ENCODE data around the gene LAPTM5.
"Not testable (repeated sequence)": the region's sequence is repeated elsewhere in the genome, so short reads cannot be mapped to it uniquely, and the experiment has no call there.

The LAPTM5 gene

GRCh38 chr1:30757352-30758120 lies at the start of gene LAPTM5:
Gene LAPTM5 (minus strand): TSS chr1:30757774. CDS start chr1:30757745, 29 bp downstream.
- peak; percentile 53 for DNase-seq

- no peak for DNase-seq
These were observed 49.1 kb upstream of the LAPTM5 start for GRCh38 chr1:30806381-30807317.

GRCh38 chr1:30805304-30806003 lies 47.9 kb upstream of the LAPTM5 start:
- no peak for DNase-seq

- no peak for DNase-seq
These were observed 47.2 kb upstream of the LAPTM5 start for GRCh38 chr1:30804822-30805221.

- DNase-seq, result no peak
These were observed 46.8 kb upstream of the LAPTM5 start for GRCh38 chr1:30804352-30804751.

GRCh38 chr1:30803562-30803961 lies 46.0 kb upstream of the LAPTM5 start:
- no peak for DNase-seq

- DNase-seq, result peak; percentile 43
These were observed 44.2 kb upstream of the LAPTM5 start for GRCh38 chr1:30801771-30802198.

- no peak for DNase-seq
These were observed 41.6 kb upstream of the LAPTM5 start for GRCh38 chr1:30799233-30799511.

- DNase-seq, result no peak
These were observed 41.0 kb upstream of the LAPTM5 start for GRCh38 chr1:30798389-30799232.

- no peak for DNase-seq
These were observed 37.5 kb upstream of the LAPTM5 start for GRCh38 chr1:30795026-30795425.

- DNase-seq, result no peak
These were observed 36.7 kb upstream of the LAPTM5 start for GRCh38 chr1:30794260-30794659.

- no peak for DNase-seq
These were observed 35.6 kb upstream of the LAPTM5 start for GRCh38 chr1:30793209-30793608.

- no peak for DNase-seq
These were observed 34.3 kb upstream of the LAPTM5 start for GRCh38 chr1:30791868-30792267.

- no peak for DNase-seq
These were observed 33.5 kb upstream of the LAPTM5 start for GRCh38 chr1:30790850-30791778.

GRCh38 chr1:30790256-30790525 lies 32.6 kb upstream of the LAPTM5 start:
- DNase-seq, result not testable (repeated sequence)

GRCh38 chr1:30789388-30790255 lies 32.0 kb upstream of the LAPTM5 start:
- DNase-seq, result no peak

GRCh38 chr1:30788580-30789387 lies 31.2 kb upstream of the LAPTM5 start:
- DNase-seq, result no peak

- no peak for DNase-seq
These were observed 30.4 kb upstream of the LAPTM5 start for GRCh38 chr1:30787856-30788495.

GRCh38 chr1:30787266-30787665 lies 29.7 kb upstream of the LAPTM5 start:
- no peak for DNase-seq
